H1 (cell line): ENCODE data around the gene BRD4. TPM values are rescaled to one million over a fixed set of nuclear protein-coding genes. Genes with fewer than 3 reads are reported as not detected.

Source experiments
- CTCF ChIA-PET: fragments of 300-600 bp; sonication (Branson Sonifier 250); formaldehyde crosslinking; loops from one replicate; lab custom pipeline; 2021; ENCODE audit not compliant: partially characterized antibody; lab: Charles Lee
- POLR2A ChIA-PET: fragments of 300-600 bp; sonication (Branson Sonifier 250); formaldehyde crosslinking; loops from one replicate; lab custom pipeline; 2021; ENCODE audit warnings: inconsistent platforms; ENCODE audit not compliant: partially characterized antibody; lab: Charles Lee
- DNase-seq, 2 experiments: peaks; one replicate each; pipeline versions ENCODE4 v3.0.0 to v3.0.0-alpha.2; 2010 to 2022; ENCODE audit warnings: low spot score in 2 of 2, low read depth in 1 of 2, mixed read lengths in 1 of 2
- FAIRE-seq: peaks from 2 replicates; lab custom pipeline; 2011; peaks lifted over from hg19 to GRCh38; lab: Jason Lieb, UNC
- H2AFZ ChIP-seq: 2 replicates; pipeline ENCODE4 v1.8.1; 2012; ENCODE audit warnings: low read length, inconsistent platforms
- H2AK5ac ChIP-seq: 2 replicates; pipeline ENCODE4 v1.6.1; 2013; ENCODE audit warnings: low read depth, low read length
- H2BK120ac ChIP-seq: replicated peaks from 2 replicates; pipeline ENCODE3; 2013; ENCODE audit warnings: low read depth, low read length, inconsistent platforms
- H2BK12ac ChIP-seq: 2 replicates; pipeline ENCODE4 v1.6.1; 2013; ENCODE audit warnings: low read depth, low read length
- H2BK15ac ChIP-seq: 2 replicates; pipeline ENCODE4 v1.6.1; 2013; ENCODE audit warnings: low read length
- H2BK20ac ChIP-seq: 2 replicates; pipeline ENCODE4 v1.6.1; 2013; ENCODE audit warnings: low read length
- H2BK5ac ChIP-seq: 2 replicates; pipeline ENCODE4 v1.6.1; 2013; ENCODE audit warnings: low read depth, low read length
- H3K14ac ChIP-seq: 2 replicates; pipeline ENCODE4 v1.6.1; 2013; ENCODE audit warnings: inconsistent platforms; ENCODE audit not compliant: insufficient read length
- H3K18ac ChIP-seq: 2 replicates; pipeline ENCODE4 v1.6.1; 2013; ENCODE audit warnings: low read length; ENCODE audit errors: extremely low read depth
- H3K23ac ChIP-seq: 2 replicates; pipeline ENCODE4 v1.6.1; 2013; ENCODE audit warnings: inconsistent platforms; ENCODE audit not compliant: insufficient read length
- H3K23me2 ChIP-seq: 2 replicates; pipeline ENCODE4 v1.6.1; 2013; ENCODE audit warnings: low read depth, low read length
- H3K27ac ChIP-seq: 2 replicates; pipeline ENCODE4 v1.6.1; 2011; ENCODE audit warnings: low read depth, low read length, inconsistent platforms
- H3K27me3 ChIP-seq, 4 experiments: replicated peaks in 1 of 4; 1 replicate in 1 of 4; 2 replicates in 3 of 4; pipeline versions ENCODE4 v1.6.1 to v1.8.1; 2011 to 2013; ENCODE audit warnings: low read length in 3 of 4, mild to moderate bottlenecking in 3 of 4, inconsistent platforms in 2 of 4, mixed read lengths in 2 of 4, moderate library complexity in 1 of 4; ENCODE audit not compliant: control insufficient read depth in 3 of 4, insufficient read depth in 3 of 4; ENCODE audit errors: extremely low read depth in 1 of 4
- H3K36me3 ChIP-seq, 4 experiments: 2 replicates each; pipeline versions ENCODE4 v1.6.1 to v1.8.1; 2011 to 2013; ENCODE audit warnings: mild to moderate bottlenecking in 4 of 4, low read length in 3 of 4, moderate library complexity in 2 of 4, control low read depth in 1 of 4, inconsistent platforms in 1 of 4; ENCODE audit not compliant: insufficient read depth in 4 of 4, control insufficient read depth in 2 of 4
- H3K4ac ChIP-seq: replicated peaks from 2 replicates; pipeline ENCODE3; 2013; ENCODE audit warnings: low read length, low read depth, mixed read lengths, inconsistent platforms; ENCODE audit not compliant: insufficient read length
- H3K4me1 ChIP-seq, 4 experiments: replicated peaks in 1 of 4; 1 replicate in 1 of 4; 2 replicates in 3 of 4; pipeline versions ENCODE4 v1.6.1 to v1.8.1; 2011 to 2013; ENCODE audit warnings: low read length in 3 of 4, inconsistent platforms in 2 of 4, mixed read lengths in 1 of 4; ENCODE audit not compliant: insufficient read depth in 4 of 4, control insufficient read depth in 3 of 4
- H3K4me2 ChIP-seq, 2 experiments: 2 replicates each; pipeline versions ENCODE4 v1.6.1 to v1.8.1; 2011 to 2013; ENCODE audit warnings: low read depth in 2 of 2, low read length in 2 of 2, control low read depth in 1 of 2, inconsistent platforms in 1 of 2, mild to moderate bottlenecking in 1 of 2; ENCODE audit not compliant: insufficient read depth in 1 of 2
- H3K4me3 ChIP-seq, 4 experiments: fragments of 200-600, 300-600 bp in 1 of 4; sonication (generic), shearing (Covaris generic), sonication (Bioruptor Twin) in 1 of 4; 2 replicates each; pipeline versions ENCODE4 v1.5.1 to v1.8.1; 2011 to 2016; ENCODE audit warnings: low read length in 4 of 4, low read depth in 3 of 4, control low read depth in 2 of 4, inconsistent platforms in 2 of 4, mild to moderate bottlenecking in 2 of 4, mixed read lengths in 1 of 4, moderate library complexity in 1 of 4; ENCODE audit not compliant: insufficient read depth in 2 of 4; ENCODE audit errors: extremely low read depth in 1 of 4
- H3K56ac ChIP-seq: replicated peaks from 2 replicates; pipeline ENCODE3; 2013; ENCODE audit warnings: low read depth, mild to moderate bottlenecking, mixed read lengths, low read length, inconsistent platforms; ENCODE audit not compliant: insufficient read length
- H3K79me1 ChIP-seq: 2 replicates; pipeline ENCODE4 v1.6.1; 2013; ENCODE audit warnings: low read depth, low read length, control low read depth
- H3K79me2 ChIP-seq, 2 experiments: 2 replicates each; pipeline versions ENCODE4 v1.6.1 to v1.8.1; 2012 to 2013; ENCODE audit warnings: low read length in 2 of 2, mild to moderate bottlenecking in 2 of 2, inconsistent platforms in 1 of 2; ENCODE audit not compliant: insufficient read depth in 2 of 2, control insufficient read depth in 1 of 2
- H3K9ac ChIP-seq, 4 experiments: replicated peaks in 1 of 4; 1 replicate in 1 of 4; 2 replicates in 3 of 4; pipeline versions ENCODE4 v1.6.1 to v1.8.1; 2011 to 2013; ENCODE audit warnings: low read depth in 3 of 4, low read length in 3 of 4, control low read depth in 2 of 4, mild to moderate bottlenecking in 2 of 4, moderate library complexity in 2 of 4, inconsistent platforms in 1 of 4; ENCODE audit errors: extremely low read depth in 1 of 4
- H3K9me3 ChIP-seq, 2 experiments: 2 replicates each; pipeline versions ENCODE4 v1.6.1 to v1.8.1; 2012 to 2013; ENCODE audit warnings: mild to moderate bottlenecking in 2 of 2, moderate library complexity in 2 of 2, control low read depth in 1 of 2, inconsistent platforms in 1 of 2, low read depth in 1 of 2, low read length in 1 of 2, mixed read lengths in 1 of 2; ENCODE audit not compliant: insufficient read depth in 2 of 2
- H4K20me1 ChIP-seq, 2 experiments: replicated peaks in 1 of 2; 2 replicates each; pipeline versions ENCODE3 to v1.8.1; 2011 to 2013; ENCODE audit warnings: inconsistent platforms in 2 of 2, low read length in 2 of 2, mild to moderate bottlenecking in 1 of 2; ENCODE audit not compliant: insufficient read depth in 2 of 2, control insufficient read depth in 1 of 2
- H4K5ac ChIP-seq: 2 replicates; pipeline ENCODE4 v1.6.1; 2013; ENCODE audit warnings: low read length, low read depth, mixed read lengths, inconsistent platforms; ENCODE audit not compliant: insufficient read length
- H4K8ac ChIP-seq: 2 replicates; pipeline ENCODE4 v1.8.0; 2013; ENCODE audit warnings: mild to moderate bottlenecking, moderate library complexity, low read length, inconsistent platforms; ENCODE audit not compliant: insufficient read depth; ENCODE audit errors: extremely low read depth
- H4K91ac ChIP-seq: replicated peaks from 2 replicates; pipeline ENCODE3; 2013; ENCODE audit warnings: low read length, mixed read lengths, inconsistent platforms; ENCODE audit not compliant: insufficient read length
- HDAC6 ChIP-seq: IDR thresholded peaks from one replicate; pipeline ENCODE4 v1.7.1; 2012; ENCODE audit warnings: low read depth, mild to moderate bottlenecking, inconsistent platforms, low read length, moderate library complexity
- POLR2AphosphoS5 ChIP-seq: IDR thresholded peaks from 2 replicates; pipeline ENCODE4 v1.6.1; 2011; ENCODE audit warnings: low read depth, low read length
- YY1 ChIP-seq: IDR thresholded peaks from 2 replicates; pipeline ENCODE4 v1.6.1; 2011; ENCODE audit warnings: low read depth, mild to moderate bottlenecking, low read length
- WGBS, 2 experiments: shearing (Covaris generic) in 1 of 2; methylation state at CpG; one replicate each; pipeline versions ENCODE4 v1.1.6 to v1.1.7; 2013 to 2015; ENCODE audit warnings: low lambda C conversion rate in 2 of 2, mixed read lengths in 2 of 2, inconsistent platforms in 1 of 2, low coverage in 1 of 2, missing lambda C conversion rate in 1 of 2; ENCODE audit not compliant: insufficient replicate concordance in 2 of 2, insufficient coverage in 1 of 2, insufficient read length in 1 of 2; ENCODE audit errors: extremely low coverage in 1 of 2, missing lambda C conversion rate in 1 of 2; 5-methylcytosine and 5-hydroxymethylcytosine counted together
- polyA plus RNA-seq, 7 experiments: library from polyadenylated mRNA; depleted of rRNA in 3 of 7; stranded (reverse) in 5 of 7; unstranded in 2 of 7; fragments of >200 nt in 5 of 7; fragments of 200-250 nt in 2 of 7; gene quantifications; 1 replicate in 5 of 7; 2 replicates in 1 of 7; 4 replicates in 1 of 7; pipeline versions ENCODE4 v1.2.1 to v1.2.3, GENCODE V29; 2011 to 2013; ENCODE audit warnings: missing spikeins in 2 of 7, mixed read lengths in 2 of 7
- total RNA-seq: library from RNA; stranded (reverse); fragmentation: NEBNext Ultra II Directional; extraction: Animal tissue kit (Norgen Biotek cat#: 25700); gene quantifications from 2 replicates; pipeline ENCODE4 v1.2.1, GENCODE V29; 2021

BRD4 gene
- total and polyA plus RNA-seq, 2 of the 8 experiments (the other 6 are each of a cell fraction or from before 2014, with no cell fraction given) = 14.1 to 146 TPM

DNA sequence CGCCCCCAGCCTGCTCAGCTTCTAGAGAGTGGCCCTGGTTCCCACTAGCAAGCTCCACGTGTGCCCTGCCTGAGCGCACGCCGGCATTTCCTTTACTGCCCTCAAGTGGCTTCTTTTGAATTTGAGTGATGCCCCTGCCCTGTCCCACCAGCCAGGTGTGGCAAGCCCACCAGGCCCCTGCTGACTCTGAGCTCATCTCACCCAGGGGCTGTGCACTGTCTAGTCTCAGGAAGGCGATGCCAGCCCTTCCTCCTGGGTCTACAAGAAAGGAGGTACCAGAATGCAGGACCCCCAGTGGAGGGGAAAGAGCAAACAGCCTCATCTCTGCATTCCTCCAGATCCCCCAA, 82.8 kb downstream of the BRD4 start:
- Histone ChIP-seq H3K27ac (no peak overlapping the region), H3K56ac (no peak overlapping the region), H3K14ac (no peak overlapping the region), H2BK15ac (no peak overlapping the region), H3K4ac (no peak overlapping the region), H2BK20ac (no peak overlapping the region), H3K36me3 (peaks cover 13 to 51% (median 31%) of the 10 kb centered on the region in 4 experiments), H3K4me2 (no peak overlapping the region), H4K91ac (no peak overlapping the region), H3K9ac (no peak overlapping the region), H3K18ac (no peak overlapping the region), H2AK5ac (no peak overlapping the region), H4K5ac (no peak overlapping the region), H4K20me1 (peaks cover 37 to 47% of the 10 kb centered on the region in 2 experiments), H3K79me1 (peaks cover 24% of the 10 kb centered on the region), H3K9me3 (no peaks in the 10 kb centered on the region), H3K4me3 (no peak overlapping the region), H2BK120ac (no peak overlapping the region), H4K8ac (no peak overlapping the region; the same call in 1 of the 2 replicates), H2BK12ac (no peak overlapping the region), H3K27me3 (no peaks in the 10 kb centered on the region), H3K23me2 (no peaks in the 10 kb centered on the region), H3K79me2 (peaks cover 0 to 11% of the 10 kb centered on the region in 2 experiments; a peak in 2 of 4 replicates), H3K23ac (no peak overlapping the region), H2AFZ (no peak overlapping the region), H2BK5ac (no peak overlapping the region), H3K4me1 (peaks cover 0 to 15% (median 4%) of the 10 kb centered on the region in 4 experiments; a peak in 5 of 7 replicates)
- no peak for DNase-seq
- ChIA-PET CTCF (interaction anchor here (0.5 to 6.5 kb wide), 10 partner anchors 8 to 186 kb away, joined by 3 to 81 read pairs (median 8); partner anchors contain the start of gene EPHX3), POLR2A (interaction anchor here (0.5 to 5.0 kb wide), 7 partner anchors 11 to 130 kb away, joined by 3 to 21 read pairs (median 5); partner anchors contain the start of genes AKAP8 and EPHX3)
- 97% methylated on average over 6 of the region's 6 CpGs; no CpG with 5 or more reads in 1 of the 2 experiments for WGBS, 2 experiments
- no peak for FAIRE-seq
- TF ChIP-seq POLR2AphosphoS5 (peak; percentile 32; the same call in 1 of the 2 replicates), YY1 (no peak), HDAC6 (no peak)
